Measurements from ENCODE around the gene FARS2. TPM values are rescaled to one million over a fixed set of nuclear protein-coding genes. Genes with fewer than 3 reads are reported as not detected.

Gene FARS2
- total and polyA plus RNA-seq, 2 of the 13 experiments (the other 11 are each of a cell fraction or from before 2014, with no cell fraction given) = 15.4 to 26.0 TPM

DNA sequence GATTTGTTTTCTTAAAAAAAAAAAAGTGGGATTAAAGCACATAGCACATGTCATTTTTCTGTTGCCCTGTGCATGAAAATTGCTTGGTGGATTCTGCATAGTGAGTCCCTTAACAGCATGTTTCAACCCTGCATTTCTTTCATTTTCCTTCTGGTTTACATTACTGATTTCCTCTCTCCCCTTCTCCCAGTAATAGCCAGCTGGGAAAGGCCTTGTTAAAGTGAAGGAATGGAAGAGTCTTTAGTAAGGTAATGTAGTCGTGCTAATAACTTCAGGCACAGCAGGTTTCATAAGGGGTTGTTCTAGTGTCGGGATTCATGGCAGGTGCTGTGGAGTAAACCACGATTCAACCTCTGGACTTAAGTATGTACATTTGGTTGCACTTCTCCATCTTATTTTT, 202.4 kb downstream of the FARS2 start:
- no peak overlapping the region for H3K9ac ChIP-seq (ENCODE audit: insufficient read depth, low read depth, low read length)
- no peak overlapping the region for H3K4me3 ChIP-seq (replicated peaks in 1 of 3; ENCODE audit: insufficient read depth in 1 of 3, low read depth in 2 of 3, low read length in 3 of 3)
- H3K36me3 ChIP-seq (replicated peaks in 1 of 2; ENCODE audit: control insufficient read depth in 1 of 2, insufficient read depth in 2 of 2, low read length in 2 of 2) = 0 out of 5 replicates have a peak, but pooled peaks cover 0 to 1% of the 10 kb centered on the region in 2 experiments
- in situ Hi-C loops (cut with HindIII; ENCODE audit: extremely low pct_ligation_motif_present, low pct_unique_long_range_greater_than_20kb) = no loop called here
- DNase-seq (ENCODE audit: low spot score) (no peak), ATAC-seq (no peak), FAIRE-seq (no peak)
- H3K27ac ChIP-seq (ENCODE audit: extremely low read length, insufficient read depth, low read length) = no peak overlapping the region
- no peak overlapping the region for H2AFZ ChIP-seq (ENCODE audit: low read length)
- no TSS peak for BruUV-seq (replicated peaks)
- H3K4me2 ChIP-seq (ENCODE audit: low read depth, low read length) = no peak overlapping the region
- ChIA-PET CTCF (ENCODE audit: low intra/inter-chr PET ratio, low total read pairs) (no interaction called here), POLR2A (no interaction called here)
- intact Hi-C loops (cut with micrococcal nuclease; ENCODE audit: unreplicated experiment) = no loop called here
- H4K20me1 ChIP-seq (ENCODE audit: insufficient read depth, low read length) = no peaks in the 10 kb centered on the region
- H3K79me2 ChIP-seq (ENCODE audit: insufficient read depth, low read length) = no peaks in the 10 kb centered on the region
- no peaks in the 10 kb centered on the region for H3K4me1 ChIP-seq (ENCODE audit: insufficient read depth, low read length)
- 93% methylated on average over 3 of the region's 3 CpGs for WGBS (ENCODE audit: low lambda C conversion rate)
- H3K27me3 ChIP-seq (ENCODE audit: control insufficient read depth in 1 of 2, insufficient read depth in 2 of 2, low read length in 2 of 2) = no peaks in the 10 kb centered on the region
- TF ChIP-seq POGZ (CRISPR knock-in tag; IDR thresholded peaks at IDR 0.05) (no peak), BCL6 (CRISPR knock-in tag; IDR thresholded peaks at IDR 0.05) (no peak), ZFP36L2 (CRISPR knock-in tag; IDR thresholded peaks at IDR 0.05) (no peak), FOXC1 (CRISPR knock-in tag; IDR thresholded peaks at IDR 0.05; ENCODE audit: borderline replicate concordance) (no peak), TRIM24 (CRISPR knock-in tag; IDR thresholded peaks at IDR 0.05) (no peak), SOX13 (IDR thresholded peaks at IDR 0.05) (no peak), SOX13 (CRISPR knock-in tag; conservative IDR thresholded peaks at IDR 0.05 in 1 of 2, IDR thresholded peaks at IDR 0.05 in 1 of 2) (no peak), GTF2F1 (IDR thresholded peaks at IDR 0.05; ENCODE audit: low read length) (no peak), FOSL2 (CRISPR knock-in tag; IDR thresholded peaks at IDR 0.05) (no peak), FOXO1 (CRISPR knock-in tag; IDR thresholded peaks at IDR 0.05) (no peak), ZFP37 (CRISPR knock-in tag; IDR thresholded peaks at IDR 0.05; ENCODE audit: borderline replicate concordance) (no peak), NR2F2 (IDR thresholded peaks at IDR 0.05; ENCODE audit: borderline replicate concordance, low read depth) (no peak), POLR2A (IDR thresholded peaks at IDR 0.05; ENCODE audit: insufficient read depth in 1 of 2, low read depth in 2 of 2, low read length in 2 of 2) (no peak), NRL (CRISPR knock-in tag; IDR thresholded peaks at IDR 0.05; ENCODE audit: borderline replicate concordance) (no peak), HOXD1 (CRISPR knock-in tag; IDR thresholded peaks at IDR 0.05) (no peak), DR1 (CRISPR knock-in tag; IDR thresholded peaks at IDR 0.05) (no peak)
- TF ChIP-seq, protein P1, sequence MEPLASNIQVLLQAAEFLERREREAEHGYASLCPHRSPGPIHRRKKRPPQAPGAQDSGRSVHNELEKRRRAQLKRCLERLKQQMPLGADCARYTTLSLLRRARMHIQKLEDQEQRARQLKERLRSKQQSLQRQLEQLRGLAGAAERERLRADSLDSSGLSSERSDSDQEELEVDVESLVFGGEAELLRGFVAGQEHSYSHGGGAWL (CRISPR knock-in tag; IDR thresholded peaks at IDR 0.05) = no peak
- TF ChIP-seq, protein P2, sequence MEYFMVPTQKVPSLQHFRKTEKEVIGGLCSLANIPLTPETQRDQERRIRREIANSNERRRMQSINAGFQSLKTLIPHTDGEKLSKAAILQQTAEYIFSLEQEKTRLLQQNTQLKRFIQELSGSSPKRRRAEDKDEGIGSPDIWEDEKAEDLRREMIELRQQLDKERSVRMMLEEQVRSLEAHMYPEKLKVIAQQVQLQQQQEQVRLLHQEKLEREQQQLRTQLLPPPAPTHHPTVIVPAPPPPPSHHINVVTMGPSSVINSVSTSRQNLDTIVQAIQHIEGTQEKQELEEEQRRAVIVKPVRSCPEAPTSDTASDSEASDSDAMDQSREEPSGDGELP (IDR thresholded peaks at IDR 0.05; ENCODE audit: borderline replicate concordance, low read depth) = no peak
- TF ChIP-seq, protein P3, sequence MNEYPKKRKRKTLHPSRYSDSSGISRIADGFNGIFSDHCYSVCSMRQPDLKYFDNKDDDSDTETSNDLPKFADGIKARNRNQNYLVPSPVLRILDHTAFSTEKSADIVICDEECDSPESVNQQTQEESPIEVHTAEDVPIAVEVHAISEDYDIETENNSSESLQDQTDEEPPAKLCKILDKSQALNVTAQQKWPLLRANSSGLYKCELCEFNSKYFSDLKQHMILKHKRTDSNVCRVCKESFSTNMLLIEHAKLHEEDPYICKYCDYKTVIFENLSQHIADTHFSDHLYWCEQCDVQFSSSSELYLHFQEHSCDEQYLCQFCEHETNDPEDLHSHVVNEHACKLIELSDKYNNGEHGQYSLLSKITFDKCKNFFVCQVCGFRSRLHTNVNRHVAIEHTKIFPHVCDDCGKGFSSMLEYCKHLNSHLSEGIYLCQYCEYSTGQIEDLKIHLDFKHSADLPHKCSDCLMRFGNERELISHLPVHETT (CRISPR knock-in tag; conservative IDR thresholded peaks at IDR 0.05) = no peak
- TF ChIP-seq, protein P4, sequence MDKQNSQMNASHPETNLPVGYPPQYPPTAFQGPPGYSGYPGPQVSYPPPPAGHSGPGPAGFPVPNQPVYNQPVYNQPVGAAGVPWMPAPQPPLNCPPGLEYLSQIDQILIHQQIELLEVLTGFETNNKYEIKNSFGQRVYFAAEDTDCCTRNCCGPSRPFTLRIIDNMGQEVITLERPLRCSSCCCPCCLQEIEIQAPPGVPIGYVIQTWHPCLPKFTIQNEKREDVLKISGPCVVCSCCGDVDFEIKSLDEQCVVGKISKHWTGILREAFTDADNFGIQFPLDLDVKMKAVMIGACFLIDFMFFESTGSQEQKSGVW (CRISPR knock-in tag; IDR thresholded peaks at IDR 0.05; ENCODE audit: borderline replicate concordance) = no peak
- TF ChIP-seq, protein P5, sequence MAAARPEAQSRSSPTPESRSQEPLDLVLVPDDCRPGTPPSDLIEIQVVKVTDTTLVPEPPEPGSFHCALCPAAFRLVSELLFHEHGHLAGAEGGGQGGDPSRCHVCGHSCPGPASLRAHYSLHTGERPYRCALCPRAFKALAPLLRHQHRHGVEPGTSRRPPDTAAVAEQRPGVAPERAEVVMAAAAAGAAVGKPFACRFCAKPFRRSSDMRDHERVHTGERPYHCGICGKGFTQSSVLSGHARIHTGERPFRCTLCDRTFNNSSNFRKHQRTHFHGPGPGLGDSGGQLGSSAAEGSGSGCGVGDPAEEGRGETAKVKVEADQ (CRISPR knock-in tag; IDR thresholded peaks at IDR 0.05; ENCODE audit: borderline replicate concordance) = no peak
- no peaks in the 10 kb centered on the region for H3K9me3 ChIP-seq (ENCODE audit: low read length)

Measured in HepG2 (cell line).